ENCODE results near the gene HBB. TPM values are rescaled to one million over a fixed set of nuclear protein-coding genes. Genes with fewer than 3 reads are reported as not detected.

The HBB gene
- total RNA-seq, 1 donor from 2014 or later, result not detected

GRCh38 chr11:5239046-5239445 lies 12.2 kb upstream of the HBB start:
- Mint-ChIP-seq H3K4me1 (ENCODE audit: unreplicated experiment) (no peaks in the 10 kb centered on the region), H3K4me3 (ENCODE audit: unreplicated experiment) (no peak overlapping the region), H3K9me3 (ENCODE audit: unreplicated experiment) (no peaks in the 10 kb centered on the region), H3K27ac (ENCODE audit: unreplicated experiment) (no peak overlapping the region), H3K36me3 (ENCODE audit: low read depth, unreplicated experiment) (no peaks in the 10 kb centered on the region), H3K27me3 (ENCODE audit: unreplicated experiment) (peaks cover 1% of the 10 kb centered on the region)
- no peak for DNase-seq (ENCODE audit: low spot score)
- TF ChIP-seq CTCF (IDR thresholded peaks at IDR 0.05; ENCODE audit: unreplicated experiment), result no peak

GRCh38 chr11:5238486-5238885 lies 11.6 kb upstream of the HBB start:
- Mint-ChIP-seq H3K4me1 (ENCODE audit: unreplicated experiment) (no peaks in the 10 kb centered on the region), H3K4me3 (ENCODE audit: unreplicated experiment) (no peak overlapping the region), H3K27ac (ENCODE audit: unreplicated experiment) (no peak overlapping the region), H3K27me3 (ENCODE audit: unreplicated experiment) (peaks cover 1% of the 10 kb centered on the region), H3K9me3 (ENCODE audit: unreplicated experiment) (no peaks in the 10 kb centered on the region), H3K36me3 (ENCODE audit: low read depth, unreplicated experiment) (no peaks in the 10 kb centered on the region)
- no peak for DNase-seq (ENCODE audit: low spot score)
- TF ChIP-seq CTCF (IDR thresholded peaks at IDR 0.05; ENCODE audit: unreplicated experiment), result no peak

- no peak for DNase-seq (ENCODE audit: low spot score)
- Mint-ChIP-seq H3K4me1 (ENCODE audit: unreplicated experiment) (no peaks in the 10 kb centered on the region), H3K27me3 (ENCODE audit: unreplicated experiment) (peaks cover 1% of the 10 kb centered on the region), H3K27ac (ENCODE audit: unreplicated experiment) (no peak overlapping the region), H3K36me3 (ENCODE audit: low read depth, unreplicated experiment) (no peaks in the 10 kb centered on the region), H3K9me3 (ENCODE audit: unreplicated experiment) (no peaks in the 10 kb centered on the region), H3K4me3 (ENCODE audit: unreplicated experiment) (no peak overlapping the region)
- TF ChIP-seq CTCF (IDR thresholded peaks at IDR 0.05; ENCODE audit: unreplicated experiment), result no peak
Measured at GRCh38 chr11:5237420-5237819, 10.5 kb upstream of the HBB start.

- no peak for DNase-seq (ENCODE audit: low spot score)
Measured at GRCh38 chr11:5235364-5236095, 8.7 kb upstream of the HBB start.

More at GRCh38 chr11:5235364-5236095, 8.7 kb upstream of the HBB start:
- no peak overlapping the region for H3K27ac Mint-ChIP-seq (ENCODE audit: unreplicated experiment)
- no peaks in the 10 kb centered on the region for H3K27me3 Mint-ChIP-seq (ENCODE audit: unreplicated experiment)
- no peaks in the 10 kb centered on the region for H3K4me1 Mint-ChIP-seq (ENCODE audit: unreplicated experiment)
- no peak overlapping the region for H3K4me3 Mint-ChIP-seq (ENCODE audit: unreplicated experiment)
- no peaks in the 10 kb centered on the region for H3K36me3 Mint-ChIP-seq (ENCODE audit: low read depth, unreplicated experiment)
- TF ChIP-seq CTCF (IDR thresholded peaks at IDR 0.05; ENCODE audit: unreplicated experiment), result no peak
- H3K9me3 Mint-ChIP-seq (ENCODE audit: unreplicated experiment), result no peaks in the 10 kb centered on the region

All from endothelial cell (in vitro differentiated cells).